Omental fat pad (tissue), 4 donors: ENCODE measurements around the gene NCAPD2. TPM values are rescaled to one million over a fixed set of nuclear protein-coding genes. Genes with fewer than 3 reads are reported as not detected.
A peak's percentile ranks its signal among the peaks of the same experiment; 100 is the strongest.
"Not testable (repeated sequence)": the region's sequence is repeated elsewhere in the genome, so short reads cannot be mapped to it uniquely, and the experiment has no call there.

Experiments
- ATAC-seq: fragments of 150-250 bp; one replicate; pipeline ENCODE4 v1.9.1; 2016; ENCODE audit warnings: mild to moderate bottlenecking, moderate library complexity; ENCODE audit not compliant: low FRiP score
- DNase-seq: peaks from one replicate; pipeline ENCODE4 v3.0.0-alpha.2; 2019; ENCODE audit warnings: low spot score
- total RNA-seq, 4 donors: library from RNA; depleted of rRNA; stranded (reverse); fragments of >200 nt; gene quantifications; one replicate each; pipeline ENCODE4 v1.1.0, GENCODE V29; 2016
- TF ChIP-seq, protein P1 (sequence below), 3 donors: fragments of 450-650 bp; IDR thresholded peaks; one replicate each; pipeline ENCODE4 v1.5.1; 2016 to 2017; ENCODE audit warnings: antibody characterized with exemption in 3 of 3, mild to moderate bottlenecking in 3 of 3, moderate library complexity in 2 of 3

Gene NCAPD2
- total RNA-seq, 4 donors from 2014 or later = 10.6 to 36.3 (median 20.7) TPM

DNA sequence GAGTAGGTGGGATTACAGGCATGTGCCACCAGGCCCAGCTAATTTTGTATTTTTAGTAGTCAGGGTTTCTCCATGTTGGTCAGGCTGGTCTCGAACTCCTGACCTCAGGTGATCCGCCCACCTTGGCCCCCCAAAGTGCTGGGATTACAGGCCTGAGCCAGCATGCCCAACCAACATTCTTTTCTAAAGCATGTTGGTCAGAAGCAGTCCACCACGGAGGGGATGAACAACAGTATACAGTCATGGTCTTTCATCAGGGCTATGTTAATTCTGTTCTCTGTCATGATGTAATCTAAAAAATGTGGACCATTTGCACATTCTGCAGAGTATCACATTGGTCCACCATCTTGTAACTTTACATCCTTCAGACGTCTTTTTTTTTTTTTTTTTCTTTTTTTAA is 4.5 kb upstream of the NCAPD2 start:
- TF ChIP-seq, protein P1, sequence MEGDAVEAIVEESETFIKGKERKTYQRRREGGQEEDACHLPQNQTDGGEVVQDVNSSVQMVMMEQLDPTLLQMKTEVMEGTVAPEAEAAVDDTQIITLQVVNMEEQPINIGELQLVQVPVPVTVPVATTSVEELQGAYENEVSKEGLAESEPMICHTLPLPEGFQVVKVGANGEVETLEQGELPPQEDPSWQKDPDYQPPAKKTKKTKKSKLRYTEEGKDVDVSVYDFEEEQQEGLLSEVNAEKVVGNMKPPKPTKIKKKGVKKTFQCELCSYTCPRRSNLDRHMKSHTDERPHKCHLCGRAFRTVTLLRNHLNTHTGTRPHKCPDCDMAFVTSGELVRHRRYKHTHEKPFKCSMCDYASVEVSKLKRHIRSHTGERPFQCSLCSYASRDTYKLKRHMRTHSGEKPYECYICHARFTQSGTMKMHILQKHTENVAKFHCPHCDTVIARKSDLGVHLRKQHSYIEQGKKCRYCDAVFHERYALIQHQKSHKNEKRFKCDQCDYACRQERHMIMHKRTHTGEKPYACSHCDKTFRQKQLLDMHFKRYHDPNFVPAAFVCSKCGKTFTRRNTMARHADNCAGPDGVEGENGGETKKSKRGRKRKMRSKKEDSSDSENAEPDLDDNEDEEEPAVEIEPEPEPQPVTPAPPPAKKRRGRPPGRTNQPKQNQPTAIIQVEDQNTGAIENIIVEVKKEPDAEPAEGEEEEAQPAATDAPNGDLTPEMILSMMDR (IDR thresholded peaks at IDR 0.05) = no peak
- ATAC-seq (no peak), DNase-seq (no peak)

DNA sequence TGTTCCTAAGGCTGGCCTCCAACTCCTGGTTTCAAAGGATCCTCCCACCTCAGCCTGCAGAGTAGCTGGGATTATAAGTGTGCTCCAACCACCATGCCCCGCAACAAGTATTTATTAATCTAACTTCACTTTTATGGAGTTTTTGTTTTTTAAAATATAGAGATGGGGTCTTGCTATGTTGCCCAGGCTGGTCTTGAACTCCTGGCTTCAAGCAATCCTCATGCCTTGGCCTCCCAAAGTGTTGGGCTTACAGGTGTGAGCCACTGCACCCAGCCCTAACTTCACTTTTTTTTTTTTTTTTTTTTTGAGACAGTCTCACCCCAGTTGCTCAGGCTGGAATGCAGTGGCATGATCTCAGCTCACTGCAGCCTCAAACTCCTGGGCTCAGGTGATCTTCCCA is 3.2 kb upstream of the NCAPD2 start:
- not testable (repeated sequence) for ATAC-seq, DNase-seq

DNA sequence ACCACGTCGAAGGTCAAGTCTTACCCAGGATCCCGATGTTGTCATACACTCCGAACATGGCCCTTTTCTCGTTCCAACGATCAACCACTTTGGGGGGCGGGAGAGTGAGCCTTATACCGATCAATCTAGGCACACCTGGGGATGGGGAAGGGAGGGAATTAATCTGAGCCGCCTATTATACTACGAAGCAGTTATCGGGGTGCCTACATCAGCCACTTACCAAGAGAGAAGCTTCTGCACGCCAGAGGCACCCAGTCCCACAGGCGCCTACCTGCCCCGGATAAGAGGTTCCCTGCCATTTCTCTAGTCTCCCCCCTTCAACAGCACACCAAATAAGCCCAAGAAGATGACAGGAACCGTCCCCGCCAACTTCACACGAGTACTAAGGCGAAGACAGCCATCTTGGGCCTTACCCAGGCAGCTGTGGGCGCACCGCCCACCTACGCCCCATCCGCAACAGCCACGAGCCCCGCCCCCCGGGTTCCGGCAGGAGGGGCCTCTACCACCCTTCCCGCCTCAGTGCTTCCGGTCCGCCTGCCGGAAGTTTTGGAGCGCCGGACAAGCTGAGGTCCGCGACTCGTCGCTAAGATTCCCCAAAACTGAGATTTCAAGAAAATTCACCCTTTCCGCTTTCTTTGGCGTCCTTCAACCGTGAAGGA is 935 bp upstream of the NCAPD2 start, which contains the start of gene MRPL51:
Gene MRPL51 (minus strand): TSS at position 425 of the 659 bp plus-strand sequence. CDS start 126 bp downstream, at position 299.
- DNase-seq = peak; percentile 90
- TF ChIP-seq, protein P1 (IDR thresholded peaks at IDR 0.05) = no peak
- peak; percentile 92 for ATAC-seq

DNA sequence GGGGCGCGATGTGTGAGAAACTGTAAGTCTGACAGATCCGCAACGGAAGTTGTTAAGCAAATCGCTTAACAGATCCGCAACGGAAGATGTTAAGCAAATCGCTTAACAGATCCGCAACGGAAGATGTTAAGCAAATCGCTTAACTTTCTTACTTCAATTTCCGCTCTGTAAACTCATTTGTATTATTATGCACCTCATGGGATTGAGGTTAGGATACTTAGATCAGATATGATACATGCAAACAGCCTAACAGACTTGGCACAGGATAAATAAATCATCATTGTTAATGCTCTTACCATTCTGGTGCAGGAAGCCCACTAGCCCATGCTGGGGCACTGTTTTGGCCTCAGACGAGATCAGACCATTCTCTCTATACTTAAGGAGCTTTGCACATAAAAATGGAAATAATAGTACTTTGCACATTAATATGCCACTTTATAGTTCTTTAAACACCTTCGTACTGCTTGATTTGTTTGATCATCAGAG is 399 bp downstream of the NCAPD2 start:
- TF ChIP-seq, protein P1 (IDR thresholded peaks at IDR 0.05) = no peak
- ATAC-seq (no peak), DNase-seq (no peak)

DNA sequence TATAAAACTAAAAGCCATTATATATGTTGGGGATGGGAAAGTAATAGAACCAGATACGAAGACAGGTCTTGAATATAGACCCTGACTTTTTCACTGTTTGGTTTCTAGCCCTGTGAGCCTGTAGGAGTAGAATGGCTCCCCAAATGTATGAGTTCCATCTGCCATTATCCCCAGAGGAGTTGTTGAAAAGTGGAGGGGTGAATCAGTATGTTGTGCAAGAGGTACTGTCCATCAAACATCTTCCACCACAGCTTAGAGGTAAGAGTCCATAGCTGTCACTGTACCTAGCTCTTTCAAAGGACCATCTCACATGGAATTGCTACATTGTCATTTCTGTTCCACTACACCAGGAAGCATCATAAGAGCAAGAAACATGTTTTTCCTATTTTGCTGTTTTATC is 1.1 kb downstream of the NCAPD2 start:
- no peak for DNase-seq
- no peak for ATAC-seq
- TF ChIP-seq, protein P1 (IDR thresholded peaks at IDR 0.05) = no peak

DNA sequence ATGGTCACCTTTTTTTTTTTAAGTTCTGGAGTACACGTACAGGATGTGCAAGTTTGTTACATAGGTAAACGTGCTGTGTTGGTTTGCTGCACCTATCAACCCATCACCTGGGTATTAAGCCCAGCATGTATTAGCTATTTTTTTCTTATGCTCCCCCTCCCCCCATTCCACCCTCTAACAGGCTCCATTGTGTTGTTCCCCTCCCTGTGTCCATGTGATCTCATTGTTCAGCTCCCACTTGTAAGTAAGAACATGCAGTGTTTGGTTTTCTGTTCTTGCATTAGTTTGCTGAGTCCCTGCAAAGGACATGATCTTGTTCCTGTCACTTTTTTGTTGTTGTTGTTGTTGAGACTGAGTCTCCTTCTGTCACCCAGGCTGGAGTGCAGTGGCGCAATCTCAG is 3.4 kb downstream of the NCAPD2 start:
- not testable (repeated sequence) for DNase-seq, ATAC-seq

DNA sequence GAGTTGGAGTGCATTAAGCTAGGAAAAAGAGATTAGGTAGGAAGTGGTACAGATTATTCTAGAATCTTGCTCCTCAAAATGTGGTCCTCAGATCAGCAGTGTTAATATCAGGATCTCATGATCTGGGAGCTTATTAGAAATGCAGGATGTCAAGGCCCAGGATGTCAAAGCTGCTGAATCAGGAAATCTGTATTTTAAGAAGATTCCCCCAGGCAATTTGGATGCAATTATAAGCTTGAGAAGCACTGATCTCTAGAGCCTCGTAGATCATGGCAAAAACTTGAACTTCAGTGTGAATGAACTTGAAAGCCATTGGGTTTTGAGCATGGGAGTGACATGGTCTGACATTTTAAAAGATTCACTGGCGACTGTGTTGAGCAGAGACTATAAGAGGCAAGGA is 6.6 kb downstream of the NCAPD2 start:
- TF ChIP-seq, protein P1 (IDR thresholded peaks at IDR 0.05) = no peak
- ATAC-seq (no peak), DNase-seq (no peak)
